ENCODE results near the gene TOMT. TPM values are rescaled to one million over a fixed set of nuclear protein-coding genes. Genes with fewer than 3 reads are reported as not detected.
A peak's percentile ranks its signal among the peaks of the same experiment; 100 is the strongest.

Gene TOMT
- total and polyA plus RNA-seq, 2 experiments from 2014 or later = not detected

- no peaks in the 10 kb centered on the region for H3K9me3 ChIP-seq (ENCODE audit: low read depth)
- peak overlapping the region; percentile 70 for H3K27ac ChIP-seq
- H2AFZ ChIP-seq = no peak overlapping the region
- H3K36me3 ChIP-seq (ENCODE audit: low read depth) = 0 out of 2 replicates have a peak, but pooled peaks cover 4% of the 10 kb centered on the region
- DNase-seq = peak; percentile 79
- WGBS, 2 experiments (ENCODE audit: low coverage in 1 of 2, low lambda C conversion rate in 2 of 2, missing lambda C conversion rate in 2 of 2) = 53 to 58% methylated on average over 4 of the region's 4 CpGs
- 0 out of 2 replicates have a peak, but pooled peaks cover 5% of the 10 kb centered on the region for H3K4me1 ChIP-seq (ENCODE audit: insufficient read depth)
- H3K9me2 ChIP-seq (ENCODE audit: insufficient read depth) = no peaks in the 10 kb centered on the region
- in situ Hi-C loops (cut with MboI) = no loop called here
- H3K9ac ChIP-seq = peak overlapping the region; percentile 42
- H3K27me3 ChIP-seq (replicated peaks; ENCODE audit: insufficient read depth) = no peaks in the 10 kb centered on the region
- no peak overlapping the region for H3K4me3 ChIP-seq
- H3K79me2 ChIP-seq (ENCODE audit: insufficient read depth) = 0 out of 2 replicates have a peak, but pooled peaks cover 5% of the 10 kb centered on the region
- no peak for TF ChIP-seq EZH2phosphoT487 (IDR thresholded peaks at IDR 0.05; ENCODE audit: insufficient read depth, low read depth)
- no peak for TF ChIP-seq EZH2 (IDR thresholded peaks at IDR 0.05; ENCODE audit: insufficient read depth, poor library complexity, severe bottlenecking)
- H3K4me2 ChIP-seq (ENCODE audit: unreplicated experiment) = no peak overlapping the region
- H3F3A ChIP-seq (ENCODE audit: insufficient read depth) = peaks cover 36% of the 10 kb centered on the region
- no peaks in the 10 kb centered on the region for H4K20me1 ChIP-seq (ENCODE audit: insufficient read depth)
These were observed 17.5 kb upstream of the TOMT start for GRCh38 chr11:72088076-72088808.

GRCh38 chr11:72091292-72091691, 14.4 kb upstream of the TOMT start:
- in situ Hi-C loops (cut with MboI) = no loop called here

GRCh38 chr11:72098741-72099140, 7.0 kb upstream of the TOMT start:
- Histone ChIP-seq H4K20me1 (ENCODE audit: insufficient read depth) (no peaks in the 10 kb centered on the region), H3K9me2 (ENCODE audit: insufficient read depth) (no peaks in the 10 kb centered on the region), H3K9ac (no peak overlapping the region), H3K4me2 (ENCODE audit: unreplicated experiment) (no peak overlapping the region), H2AFZ (no peak overlapping the region), H3K36me3 (ENCODE audit: low read depth) (peaks cover 17% of the 10 kb centered on the region; the same call in 1 of the 2 replicates), H3K4me3 (no peak overlapping the region), H3K27ac (no peak overlapping the region), H3K4me1 (ENCODE audit: insufficient read depth) (peaks cover 20% of the 10 kb centered on the region), H3F3A (ENCODE audit: insufficient read depth) (peaks cover 3% of the 10 kb centered on the region), H3K9me3 (ENCODE audit: low read depth) (no peaks in the 10 kb centered on the region), H3K27me3 (replicated peaks; ENCODE audit: insufficient read depth) (no peaks in the 10 kb centered on the region), H3K79me2 (ENCODE audit: insufficient read depth) (peaks cover 44% of the 10 kb centered on the region)
- TF ChIP-seq EZH2 (IDR thresholded peaks at IDR 0.05; ENCODE audit: insufficient read depth, poor library complexity, severe bottlenecking) = no peak
- TF ChIP-seq EZH2phosphoT487 (IDR thresholded peaks at IDR 0.05; ENCODE audit: insufficient read depth, low read depth) = no peak
- in situ Hi-C loops (cut with MboI) = loop anchor here (5.0 kb wide), 1 partner anchor 76 kb away; no protein-coding TSS in a partner anchor
- no peak for DNase-seq
- WGBS, 2 experiments (ENCODE audit: low coverage in 1 of 2, low lambda C conversion rate in 2 of 2, missing lambda C conversion rate in 2 of 2) = 100% methylated on average over 2 to 3 of the region's 3 CpGs

More at GRCh38 chr11:72091292-72091691, 14.4 kb upstream of the TOMT start:
- H3K9ac ChIP-seq = no peak overlapping the region
- DNase-seq = peak; percentile 74
- TF ChIP-seq EZH2phosphoT487 (IDR thresholded peaks at IDR 0.05; ENCODE audit: insufficient read depth, low read depth) (no peak), EZH2 (IDR thresholded peaks at IDR 0.05; ENCODE audit: insufficient read depth, poor library complexity, severe bottlenecking) (no peak)
- H3K9me3 ChIP-seq (ENCODE audit: low read depth) = no peaks in the 10 kb centered on the region
- H3K4me1 ChIP-seq (ENCODE audit: insufficient read depth) = 0 out of 2 replicates have a peak, but pooled peaks cover 5% of the 10 kb centered on the region
- WGBS, 2 experiments (ENCODE audit: low coverage in 1 of 2, low lambda C conversion rate in 2 of 2, missing lambda C conversion rate in 2 of 2) = 31 to 40% methylated on average over 4 of the region's 4 CpGs
- H3K36me3 ChIP-seq (ENCODE audit: low read depth) = 0 out of 2 replicates have a peak, but pooled peaks cover 4% of the 10 kb centered on the region
- no peaks in the 10 kb centered on the region for H4K20me1 ChIP-seq (ENCODE audit: insufficient read depth)
- no peaks in the 10 kb centered on the region for H3K27me3 ChIP-seq (replicated peaks; ENCODE audit: insufficient read depth)
- H3K4me2 ChIP-seq (ENCODE audit: unreplicated experiment) = no peak overlapping the region
- H3K27ac ChIP-seq = no peak overlapping the region
- H3K9me2 ChIP-seq (ENCODE audit: insufficient read depth) = no peaks in the 10 kb centered on the region
- 0 out of 2 replicates have a peak, but pooled peaks cover 5% of the 10 kb centered on the region for H3K79me2 ChIP-seq (ENCODE audit: insufficient read depth)
- no peak overlapping the region for H3K4me3 ChIP-seq
- H3F3A ChIP-seq (ENCODE audit: insufficient read depth) = peaks cover 29% of the 10 kb centered on the region
- no peak overlapping the region for H2AFZ ChIP-seq

GRCh38 chr11:72100009-72100408, 5.7 kb upstream of the TOMT start:
- in situ Hi-C loops (cut with MboI) = no loop called here

More at GRCh38 chr11:72100009-72100408, 5.7 kb upstream of the TOMT start:
- no peak for DNase-seq
- H3K9me2 ChIP-seq (ENCODE audit: insufficient read depth) = no peaks in the 10 kb centered on the region
- no peaks in the 10 kb centered on the region for H4K20me1 ChIP-seq (ENCODE audit: insufficient read depth)
- no peak overlapping the region for H3K4me3 ChIP-seq
- no peak overlapping the region for H3K27ac ChIP-seq
- no peak overlapping the region for H3K9ac ChIP-seq
- H3F3A ChIP-seq (ENCODE audit: insufficient read depth) = peaks cover 11% of the 10 kb centered on the region
- peaks cover 44% of the 10 kb centered on the region for H3K79me2 ChIP-seq (ENCODE audit: insufficient read depth)
- 66 to 72% methylated on average over 3 of the region's 3 CpGs for WGBS, 2 experiments (ENCODE audit: low coverage in 1 of 2, low lambda C conversion rate in 2 of 2, missing lambda C conversion rate in 2 of 2)
- no peak overlapping the region for H3K4me2 ChIP-seq (ENCODE audit: unreplicated experiment)
- H3K9me3 ChIP-seq (ENCODE audit: low read depth) = no peaks in the 10 kb centered on the region
- TF ChIP-seq EZH2 (IDR thresholded peaks at IDR 0.05; ENCODE audit: insufficient read depth, poor library complexity, severe bottlenecking) = no peak
- no peak for TF ChIP-seq EZH2phosphoT487 (IDR thresholded peaks at IDR 0.05; ENCODE audit: insufficient read depth, low read depth)
- H3K27me3 ChIP-seq (replicated peaks; ENCODE audit: insufficient read depth) = no peaks in the 10 kb centered on the region
- peaks cover 17% of the 10 kb centered on the region; the same call in 1 of the 2 replicates for H3K36me3 ChIP-seq (ENCODE audit: low read depth)
- H2AFZ ChIP-seq = no peak overlapping the region
- peaks cover 21% of the 10 kb centered on the region for H3K4me1 ChIP-seq (ENCODE audit: insufficient read depth)

Data from GM23248 (cell line).